GM18870 (cell line): ENCODE measurements around the gene APC.

Source experiments
- ATAC-seq: cut with Tn5 transposase; IDR thresholded peaks from one replicate; pipeline ENCODE4 v1.9.1; 2021; ENCODE audit warnings: moderate library complexity; ENCODE audit not compliant: unreplicated experiment

Gene APC

GRCh38 chr5:112737463-112738190 is at the start of gene APC:
Gene APC, plus strand, starts transcription at chr5:112737885. Its CDS starts 17,006 bp downstream, at chr5:112754891.
- peak; percentile 97 for ATAC-seq

GRCh38 chr5:112689155-112689909 is 48.4 kb upstream of the APC start:
- no peak for ATAC-seq

- no peak for ATAC-seq
Observed at GRCh38 chr5:112690605-112691338, 46.9 kb upstream of the APC start.

- no peak for ATAC-seq
Observed at GRCh38 chr5:112691339-112691680, 46.4 kb upstream of the APC start.

GRCh38 chr5:112691758-112692157 is 45.9 kb upstream of the APC start:
- ATAC-seq = no peak

- ATAC-seq = no peak
Observed at GRCh38 chr5:112692472-112692871, 45.2 kb upstream of the APC start.

GRCh38 chr5:112693301-112693700 is 44.4 kb upstream of the APC start:
- ATAC-seq = no peak

GRCh38 chr5:112694853-112695709 is 42.6 kb upstream of the APC start:
- no peak for ATAC-seq

- no peak for ATAC-seq
Observed at GRCh38 chr5:112696786-112697185, 40.9 kb upstream of the APC start.

- no peak for ATAC-seq
Observed at GRCh38 chr5:112697322-112697721, 40.4 kb upstream of the APC start.

GRCh38 chr5:112697833-112698232 is 39.9 kb upstream of the APC start:
- ATAC-seq = no peak

- no peak for ATAC-seq
Observed at GRCh38 chr5:112703866-112704820, 33.5 kb upstream of the APC start.

- ATAC-seq = no peak
Observed at GRCh38 chr5:112706446-112707016, 31.2 kb upstream of the APC start.

- peak; percentile 92 for ATAC-seq
Observed at GRCh38 chr5:112707187-112708102, 30.2 kb upstream of the APC start.

GRCh38 chr5:112708103-112708622 is 29.5 kb upstream of the APC start:
- ATAC-seq = no peak

- ATAC-seq = no peak
Observed at GRCh38 chr5:112709416-112709815, 28.3 kb upstream of the APC start.

- no peak for ATAC-seq
Observed at GRCh38 chr5:112710896-112711295, 26.8 kb upstream of the APC start.

- no peak for ATAC-seq
Observed at GRCh38 chr5:112711436-112711835, 26.2 kb upstream of the APC start.
